ENCODE data around the gene EXOC4.
A peak's percentile ranks its signal among the peaks of the same experiment; 100 is the strongest.

EXOC4 gene

DNA sequence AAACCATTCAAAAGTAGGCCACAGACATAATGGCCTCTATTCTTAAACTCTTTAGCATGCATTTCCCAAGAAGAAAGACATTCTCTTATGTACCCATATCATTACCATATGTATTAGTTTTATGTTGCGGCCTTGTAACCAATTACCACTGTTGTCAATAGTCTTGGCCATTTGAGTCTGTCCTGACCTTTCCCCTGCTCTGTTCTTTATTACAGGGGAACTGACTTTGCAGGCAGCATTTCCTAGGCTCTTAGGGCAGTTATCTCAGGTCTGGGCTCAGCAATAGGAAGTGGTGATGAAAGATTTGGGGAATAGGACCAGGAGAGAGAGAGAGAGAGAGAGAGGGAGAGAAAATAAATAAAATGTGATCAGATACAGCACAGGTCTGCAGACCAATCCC, 679.7 kb downstream of the EXOC4 start:
- no peak overlapping the region for H3K27ac ChIP-seq
- no peak for DNase-seq (ENCODE audit: low read depth, low spot score)

DNA sequence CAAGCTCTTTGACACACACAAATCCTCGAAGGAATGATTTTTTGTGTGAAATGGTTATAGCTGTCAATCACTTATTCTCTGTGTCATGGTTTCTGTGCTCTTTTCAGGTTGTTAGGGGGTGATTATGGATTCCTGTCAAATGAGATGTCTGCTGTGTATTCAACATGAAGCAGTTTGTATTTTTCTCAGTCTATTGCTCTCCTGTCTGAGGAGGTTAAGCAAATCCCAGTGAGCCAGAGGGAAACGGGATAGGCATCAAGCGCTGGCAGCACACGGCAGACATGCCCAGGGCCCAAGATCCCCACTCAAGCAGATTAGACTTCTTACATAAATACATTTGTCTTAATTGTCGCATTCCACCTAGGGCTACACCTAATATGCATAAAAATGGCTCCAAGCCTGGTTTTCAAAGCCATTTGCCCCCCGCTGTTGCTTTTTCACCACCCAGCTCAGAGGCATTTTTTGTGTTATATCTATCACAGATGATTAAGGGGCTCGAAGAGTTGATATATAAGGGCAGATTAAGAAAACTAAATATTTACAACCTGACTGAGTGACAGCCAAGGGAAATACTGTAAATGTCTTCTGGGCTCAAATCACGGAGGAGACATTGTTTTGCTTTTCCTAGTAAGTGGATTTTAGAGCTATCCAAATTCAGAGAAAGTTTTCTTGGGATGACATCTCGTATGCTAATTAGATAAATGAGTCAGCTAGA, 681.5 kb downstream of the EXOC4 start:
- no peak for DNase-seq (ENCODE audit: low read depth, low spot score)
- H3K27ac ChIP-seq, result no peak overlapping the region

DNA sequence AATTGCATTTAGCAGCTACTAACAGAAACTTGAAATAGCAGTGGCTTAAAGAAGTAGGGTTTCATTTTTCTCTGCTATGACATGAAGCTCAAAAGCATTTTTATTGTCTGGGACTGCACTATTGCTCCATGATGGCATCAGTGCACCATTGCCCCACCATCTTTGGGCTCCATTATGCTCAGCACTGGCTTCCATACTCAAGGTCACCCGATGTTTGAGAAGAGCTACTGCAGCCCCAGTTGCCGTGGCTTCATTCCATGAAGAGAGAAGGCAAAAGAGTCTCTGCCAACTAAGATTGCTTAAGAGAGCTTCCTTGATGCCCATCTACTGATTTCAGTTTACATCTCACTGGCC, 682.1 kb downstream of the EXOC4 start:
- no peak overlapping the region for H3K27ac ChIP-seq
- DNase-seq (ENCODE audit: low read depth, low spot score), result no peak

DNA sequence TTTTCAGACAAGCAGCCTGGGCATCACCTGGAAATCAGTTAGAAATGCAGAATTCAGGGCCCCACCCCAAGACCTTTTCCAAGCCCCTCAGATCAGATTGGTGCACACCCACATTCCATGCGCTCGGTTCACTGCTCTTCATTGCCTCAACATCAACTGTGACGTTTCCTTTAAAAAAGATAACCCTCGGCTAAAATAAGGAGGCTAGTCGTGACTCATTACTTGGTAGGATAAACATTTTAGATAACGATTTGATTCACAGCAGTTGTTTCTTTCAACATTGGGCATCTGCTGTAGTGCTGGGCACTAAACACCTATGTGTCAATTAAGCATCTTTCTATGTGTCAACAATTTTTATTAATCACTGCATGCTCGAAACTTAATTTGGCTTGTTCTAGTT, 683.2 kb downstream of the EXOC4 start:
- no peak overlapping the region for H3K27ac ChIP-seq
- DNase-seq (ENCODE audit: low read depth, low spot score), result no peak

DNA sequence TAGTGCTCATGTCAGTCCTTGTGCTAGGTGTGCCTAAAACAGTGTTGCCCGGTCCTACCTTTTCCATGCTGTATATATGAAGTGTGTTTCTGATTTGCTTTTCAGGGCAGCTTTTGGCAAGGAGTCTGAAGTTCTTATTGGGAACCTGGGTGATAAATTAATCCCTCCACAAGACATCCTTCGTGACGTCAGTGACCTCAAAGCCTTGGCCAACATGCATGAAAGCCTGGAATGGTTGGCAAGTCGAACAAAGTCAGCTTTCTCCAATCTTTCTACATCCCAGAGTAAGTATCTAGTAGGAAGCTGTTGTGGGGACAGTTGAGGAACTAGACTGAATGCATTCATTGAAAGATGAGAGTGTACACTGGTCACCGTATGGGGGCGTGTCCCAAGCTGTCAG, 684.9 kb downstream of the EXOC4 start:
- no peak for DNase-seq (ENCODE audit: low read depth, low spot score)
- H3K27ac ChIP-seq, result no peak overlapping the region

DNA sequence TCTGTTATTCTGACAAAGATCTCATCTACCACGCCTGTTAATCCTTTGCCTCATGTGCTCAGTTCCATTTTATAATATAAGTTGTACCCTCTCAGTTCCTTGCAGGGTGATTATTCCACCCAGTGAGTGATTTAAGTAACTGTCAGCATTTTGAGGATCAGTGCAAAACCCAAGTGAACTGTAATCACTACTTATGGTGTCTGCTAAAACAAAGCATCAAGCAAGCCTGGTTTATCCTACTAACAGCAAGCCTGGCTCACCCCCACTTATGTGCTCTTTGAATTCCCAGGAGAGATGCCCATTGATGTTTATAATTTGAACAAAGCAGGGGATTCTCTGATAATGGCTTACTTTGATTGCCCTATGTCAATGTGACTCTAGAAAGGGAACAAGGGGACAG, 687.5 kb downstream of the EXOC4 start:
- no peak for DNase-seq (ENCODE audit: low read depth, low spot score)
- H3K27ac ChIP-seq, result no peak overlapping the region

DNA sequence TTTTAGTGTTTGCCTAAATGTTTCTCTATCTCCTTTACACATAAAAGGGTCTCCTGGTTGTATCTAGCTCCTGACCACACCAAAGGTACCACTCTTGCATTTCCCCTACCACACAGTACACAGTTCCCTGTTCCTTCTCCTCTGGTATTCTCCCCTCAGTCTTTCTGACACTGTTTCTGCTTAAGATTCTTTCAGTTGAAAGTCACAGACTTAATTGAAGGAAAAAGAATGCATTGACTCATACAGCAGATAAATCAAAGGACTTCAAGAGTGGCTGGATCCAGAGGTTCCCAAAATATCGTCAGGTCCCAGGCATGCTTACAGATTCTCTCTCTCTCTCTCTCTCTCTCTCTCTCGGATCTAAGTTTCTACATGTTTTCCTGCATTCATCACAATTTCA, 688.6 kb downstream of the EXOC4 start:
- no peak for DNase-seq (ENCODE audit: low read depth, low spot score)

DNA sequence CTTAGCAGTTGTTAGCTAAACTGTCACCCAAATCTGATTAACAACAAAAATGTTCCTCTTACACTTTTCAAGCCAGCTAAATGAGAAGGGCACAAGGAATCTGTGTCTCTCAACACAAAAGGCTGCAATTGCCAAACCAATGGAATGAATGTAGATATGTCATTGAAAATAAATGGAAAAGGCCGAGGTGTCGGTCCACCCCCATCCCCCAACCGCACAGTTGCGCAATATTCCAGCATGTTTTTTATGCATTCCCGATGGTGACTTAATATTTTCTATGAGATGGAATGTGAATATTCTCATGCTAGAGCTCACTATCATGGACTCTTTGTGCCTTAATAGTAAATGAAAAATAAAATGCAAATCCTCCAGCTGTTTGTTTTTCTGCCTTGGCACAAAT, 692.6 kb downstream of the EXOC4 start:
- H3K27ac ChIP-seq, result no peak overlapping the region
- no peak for DNase-seq (ENCODE audit: low read depth, low spot score)

More for the DNA sequence above, 688.6 kb downstream of the EXOC4 start:
- no peak overlapping the region for H3K27ac ChIP-seq

DNA sequence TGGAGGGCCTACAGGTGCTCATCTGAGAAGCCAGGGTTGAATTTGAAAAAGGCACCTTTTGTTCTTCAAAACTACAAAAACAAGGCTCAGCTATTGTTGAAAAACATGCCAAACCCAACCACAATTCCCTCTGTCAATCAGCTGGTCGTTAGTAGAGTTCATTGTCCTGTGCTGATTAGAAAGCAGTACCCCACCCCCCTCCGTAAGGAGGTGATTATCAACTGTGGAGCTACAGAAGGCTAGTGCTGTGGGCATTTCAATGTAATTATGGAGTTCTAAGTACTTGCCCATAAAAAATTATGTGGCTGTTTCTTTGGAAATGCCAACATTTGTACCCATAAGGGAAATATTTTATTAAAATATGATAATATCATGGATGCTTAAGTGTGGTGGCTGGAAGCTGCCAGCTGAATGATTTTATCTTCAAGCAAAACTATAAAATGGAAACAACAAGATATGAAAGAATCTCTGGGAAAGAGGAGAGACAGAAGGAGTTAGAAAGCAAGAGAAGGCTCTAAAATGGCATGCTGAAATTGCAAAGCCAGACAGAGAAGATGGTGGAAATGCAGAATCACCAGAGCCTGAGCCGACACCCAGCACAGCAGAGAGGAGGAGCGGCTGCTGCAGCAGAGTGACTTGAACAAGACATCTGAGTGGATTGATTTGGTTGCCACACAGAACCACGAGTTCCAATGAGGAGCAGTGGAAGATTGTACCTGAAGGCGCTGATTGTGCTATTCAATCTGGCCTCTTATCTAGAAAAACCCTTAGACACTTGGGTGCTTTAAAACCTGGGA, 694.8 kb downstream of the EXOC4 start:
- H3K27ac ChIP-seq, result no peak overlapping the region
- DNase-seq (ENCODE audit: low read depth, low spot score), result no peak

DNA sequence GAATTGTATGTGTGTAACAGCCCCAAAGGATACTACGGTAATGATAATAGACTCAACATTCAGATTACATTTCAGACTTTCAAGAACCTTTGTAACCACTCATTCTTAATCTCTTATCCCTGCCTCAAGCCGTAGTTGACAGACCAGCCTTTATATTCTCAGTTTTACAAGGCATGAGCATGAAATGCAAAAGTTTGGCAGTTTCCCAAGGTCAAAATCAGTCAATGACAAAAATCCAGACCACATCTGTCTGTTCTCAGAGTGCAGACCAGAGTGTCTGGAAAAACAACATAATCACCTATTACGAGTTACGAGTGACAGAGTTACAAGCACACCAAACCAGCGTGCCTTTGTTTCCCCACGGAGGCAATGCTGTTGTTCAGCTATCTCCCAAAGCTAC, 695.7 kb downstream of the EXOC4 start:
- DNase-seq (ENCODE audit: low read depth, low spot score), result no peak
- H3K27ac ChIP-seq, result no peak overlapping the region

DNA sequence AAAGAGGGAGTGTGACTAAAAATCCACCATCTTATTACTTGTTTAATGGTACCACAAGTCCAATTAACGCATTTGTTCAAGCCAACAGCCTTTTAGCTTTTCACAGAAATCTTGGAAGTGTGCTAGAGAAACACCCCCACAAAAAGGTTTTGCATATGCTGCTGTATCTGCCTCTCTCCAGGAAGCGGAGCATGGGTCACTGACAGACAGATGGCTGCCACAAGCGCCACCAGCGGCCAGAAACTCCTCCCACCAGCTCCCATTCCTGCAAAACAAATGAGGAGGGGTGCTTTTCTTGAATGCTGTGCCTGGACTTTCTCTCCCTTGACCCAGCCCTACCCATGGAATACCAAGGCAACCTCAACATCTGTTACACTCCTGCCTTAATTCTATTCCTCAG, 698.0 kb downstream of the EXOC4 start:
- no peak overlapping the region for H3K27ac ChIP-seq
- DNase-seq (ENCODE audit: low read depth, low spot score), result no peak

DNA sequence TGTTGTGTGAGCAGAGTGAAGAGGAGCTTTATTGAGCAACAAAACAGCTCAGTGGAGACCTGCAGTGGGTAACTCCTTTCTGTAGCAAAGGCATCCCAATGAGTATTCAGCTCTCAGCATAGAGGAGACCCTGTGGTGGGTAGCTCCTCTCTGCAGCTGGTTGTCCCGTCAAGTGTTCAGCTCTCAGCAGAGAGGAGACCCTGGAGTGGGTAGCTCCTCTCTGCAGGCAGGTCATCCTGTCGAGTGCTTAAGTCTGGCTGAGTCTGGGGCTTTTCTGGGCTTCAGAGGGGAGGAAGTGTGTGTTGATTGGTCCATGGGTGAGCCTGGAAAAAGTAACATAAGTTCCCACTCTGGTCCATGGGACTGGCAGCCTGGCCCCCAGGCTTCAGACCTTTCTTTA, 702.3 kb downstream of the EXOC4 start:
- DNase-seq (ENCODE audit: low read depth, low spot score), result no peak
- H3K27ac ChIP-seq, result no peak overlapping the region

DNA sequence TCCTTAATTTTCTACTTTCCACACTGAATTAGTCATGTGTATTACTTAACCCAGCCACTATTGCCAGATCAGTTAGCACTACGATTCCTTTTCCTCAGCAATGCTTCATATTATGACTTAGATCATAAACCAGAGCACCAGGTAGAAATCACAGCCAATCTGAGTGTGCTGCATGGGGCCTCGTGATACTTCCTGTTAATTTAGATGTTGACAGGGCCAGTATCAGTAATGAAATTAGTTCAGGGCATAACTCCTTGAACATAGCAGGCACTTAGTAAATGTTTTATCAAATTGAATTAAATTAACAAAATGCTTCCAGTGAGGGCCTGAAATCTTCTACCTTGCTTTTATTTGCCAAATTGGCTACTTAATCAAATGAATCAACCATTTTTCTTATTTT, 705.0 kb downstream of the EXOC4 start:
- DNase-seq (ENCODE audit: low read depth, low spot score), result peak; percentile 3
- H3K27ac ChIP-seq, result no peak overlapping the region

DNA sequence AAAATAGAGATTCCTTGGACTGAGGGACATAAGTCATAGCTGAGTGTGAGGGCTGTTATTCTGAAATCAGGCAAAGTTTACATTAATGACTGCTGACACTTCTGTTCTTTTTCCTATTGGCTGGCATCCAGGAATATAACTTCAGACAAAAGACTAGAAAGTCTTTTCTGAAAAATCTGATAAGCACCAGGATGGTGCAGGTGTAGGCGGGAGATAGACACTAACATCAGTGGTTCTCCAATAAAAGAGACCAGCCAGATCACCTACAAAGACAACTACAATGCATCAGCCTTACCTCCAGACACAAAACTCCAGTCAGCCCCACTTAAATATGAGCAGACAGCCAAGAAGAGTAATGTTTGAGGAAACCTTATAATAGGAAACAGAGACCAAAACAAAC, 705.9 kb downstream of the EXOC4 start:
- H3K27ac ChIP-seq, result no peak overlapping the region
- DNase-seq (ENCODE audit: low read depth, low spot score), result no peak

DNA sequence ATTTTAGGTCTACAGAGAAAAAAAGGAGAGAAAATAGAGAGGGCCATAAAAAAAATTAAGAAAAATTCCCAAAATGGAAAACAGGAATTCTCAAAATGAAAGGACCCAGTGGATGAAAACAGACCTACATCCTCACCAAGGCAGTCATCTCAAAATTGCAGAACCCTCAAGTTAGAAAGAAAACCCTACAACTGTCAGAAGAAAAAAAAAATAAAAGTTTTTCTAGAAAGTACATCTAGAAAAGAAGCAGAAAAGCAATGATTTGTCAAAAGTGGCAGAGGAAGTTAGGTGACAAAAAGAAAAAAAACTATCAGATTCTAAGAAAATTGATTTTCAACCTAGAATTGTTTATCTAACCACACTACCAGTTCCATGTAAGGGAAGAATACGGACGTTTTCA, 706.6 kb downstream of the EXOC4 start:
- DNase-seq (ENCODE audit: low read depth, low spot score), result no peak
- H3K27ac ChIP-seq, result no peak overlapping the region

DNA sequence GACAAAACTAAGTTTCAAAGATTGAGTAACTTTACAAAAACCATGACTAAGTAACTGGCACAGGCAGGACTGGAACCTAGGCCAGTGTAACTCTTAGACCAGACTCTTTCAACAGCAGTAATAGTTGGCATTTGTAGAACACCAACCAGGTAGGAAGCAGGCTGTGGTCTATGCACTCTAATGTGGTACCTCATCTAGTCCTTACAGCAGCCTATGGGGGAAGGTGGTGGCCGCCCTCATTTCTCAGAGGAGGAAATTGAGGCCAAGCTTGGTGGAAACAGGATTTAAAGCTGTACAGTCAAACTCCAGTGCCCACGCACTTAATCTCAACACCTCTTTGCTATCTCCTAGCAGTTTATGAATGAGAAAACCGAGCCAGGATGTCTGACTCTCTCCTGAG, 708.8 kb downstream of the EXOC4 start:
- H3K27ac ChIP-seq, result no peak overlapping the region
- DNase-seq (ENCODE audit: low read depth, low spot score), result no peak

DNA sequence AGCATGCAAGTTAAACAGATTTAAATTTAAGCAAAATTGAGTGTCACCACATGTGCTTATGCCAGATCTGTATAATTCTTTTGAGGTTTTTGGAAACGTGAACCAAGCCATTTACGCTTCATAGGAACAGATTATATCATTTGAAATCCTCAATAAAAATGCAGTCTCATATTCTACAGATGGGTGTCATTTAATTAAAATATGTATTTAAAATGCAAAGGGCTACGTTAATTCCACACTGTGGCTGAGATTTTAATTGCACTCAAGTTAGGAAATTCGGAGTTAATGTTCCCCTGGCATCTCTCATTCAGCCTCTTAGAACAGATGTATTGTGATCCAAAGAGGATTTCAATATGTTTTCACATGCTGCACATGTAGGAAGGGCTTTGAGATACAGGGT, 709.8 kb downstream of the EXOC4 start:
- no peak overlapping the region for H3K27ac ChIP-seq
- DNase-seq (ENCODE audit: low read depth, low spot score), result no peak

DNA sequence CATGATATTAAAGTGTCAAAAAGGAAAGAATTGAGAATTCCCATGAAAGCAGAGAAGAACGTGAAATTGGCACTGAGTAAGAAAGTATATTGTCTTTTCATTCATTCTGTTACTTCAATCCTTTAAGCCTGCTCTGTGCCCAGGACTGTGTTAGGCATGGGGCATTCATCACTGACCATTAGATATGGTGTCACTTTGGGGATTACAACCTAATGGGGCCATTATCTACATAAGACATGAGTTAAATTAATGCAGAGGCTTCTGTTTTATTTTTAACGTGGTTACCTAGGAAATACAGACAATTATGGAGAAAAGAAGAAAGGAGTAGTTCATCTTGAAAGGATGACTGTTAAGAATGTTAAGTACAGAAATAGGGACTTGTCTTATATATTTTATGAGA, 710.8 kb downstream of the EXOC4 start:
- no peak overlapping the region for H3K27ac ChIP-seq
- DNase-seq (ENCODE audit: low read depth, low spot score), result no peak

DNA sequence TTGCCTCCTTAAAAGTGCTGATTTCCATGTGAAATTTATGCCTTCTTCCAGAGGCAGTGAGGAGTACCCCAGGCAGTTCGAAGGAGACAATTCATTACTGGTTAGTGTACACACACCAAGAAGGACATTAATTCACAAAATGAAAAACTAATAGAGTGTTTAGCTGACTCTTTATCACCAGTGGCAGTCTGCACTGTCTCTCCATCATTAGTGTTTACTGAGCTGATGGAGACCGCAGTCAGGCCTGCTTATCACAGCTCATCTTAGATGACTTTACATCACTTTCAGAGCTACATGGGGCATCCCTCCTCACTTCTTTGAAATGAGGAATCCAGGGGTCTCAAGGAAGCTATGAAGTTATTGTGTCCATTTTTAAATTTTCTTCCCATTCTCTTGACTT, 718.7 kb downstream of the EXOC4 start:
- no peak for DNase-seq (ENCODE audit: low read depth, low spot score)
- H3K27ac ChIP-seq, result no peak overlapping the region

DNA sequence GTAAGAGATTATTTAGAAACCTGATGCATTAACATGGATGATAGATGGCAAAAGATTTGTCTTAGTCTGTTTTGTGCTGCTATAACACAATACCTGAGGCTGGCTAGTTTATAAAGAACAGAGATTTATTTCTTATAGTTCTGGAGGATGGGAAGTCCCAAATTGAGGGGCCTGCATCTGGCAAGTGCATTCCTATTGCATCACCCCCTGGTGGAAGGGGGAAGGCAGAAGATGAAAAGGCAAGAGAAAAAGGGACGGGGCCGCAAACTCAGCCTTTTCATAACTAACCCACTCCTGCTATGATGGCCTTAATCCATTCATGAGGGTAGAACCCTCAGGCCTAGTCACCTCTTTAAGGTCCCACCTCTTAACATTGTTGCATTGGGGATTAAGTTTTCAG, 720.8 kb downstream of the EXOC4 start:
- no peak overlapping the region for H3K27ac ChIP-seq
- DNase-seq (ENCODE audit: low read depth, low spot score), result no peak

DNA sequence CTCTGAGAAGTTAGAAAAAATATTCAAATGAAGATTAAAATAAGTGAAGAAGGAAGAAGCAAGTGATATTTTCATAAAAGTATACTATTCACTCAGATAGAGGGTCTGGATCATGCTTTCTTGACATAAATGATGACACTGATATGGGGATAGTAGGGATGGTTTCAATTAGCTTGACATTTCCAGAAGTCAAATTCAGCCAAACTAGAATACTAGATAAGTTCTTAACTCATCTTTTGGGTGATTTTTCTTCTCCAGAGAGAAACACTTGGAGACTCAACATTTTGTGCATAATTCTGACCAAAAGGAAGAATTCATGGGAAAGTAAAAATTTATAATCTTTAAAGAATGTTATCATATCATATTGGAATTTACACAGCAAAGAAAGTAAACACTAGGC, 722.3 kb downstream of the EXOC4 start:
- DNase-seq (ENCODE audit: low read depth, low spot score), result no peak
- H3K27ac ChIP-seq, result no peak overlapping the region

DNA sequence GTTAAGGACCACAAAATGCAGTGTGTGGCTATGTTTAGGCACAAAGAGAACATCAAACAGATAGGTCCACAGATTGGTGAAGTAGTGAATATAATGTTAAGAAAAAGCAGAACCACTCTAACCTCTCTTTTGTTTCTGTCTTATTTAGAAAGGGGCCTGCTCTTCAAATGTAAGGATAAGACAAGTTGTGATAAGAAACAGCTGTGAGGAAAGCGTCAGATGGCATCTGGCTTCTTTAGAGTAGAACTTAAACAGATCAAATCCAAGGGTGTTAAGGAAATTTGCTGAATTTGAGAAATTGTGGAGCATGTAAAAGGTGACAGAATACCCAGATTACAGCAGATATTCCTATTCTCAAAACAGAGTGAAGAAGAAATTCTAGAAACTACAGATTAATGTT, 723.3 kb downstream of the EXOC4 start:
- H3K27ac ChIP-seq, result no peak overlapping the region
- no peak for DNase-seq (ENCODE audit: low read depth, low spot score)

All from epithelial cell of prostate (primary cell).